Measurements from ENCODE around the gene MTHFSD.
A peak's percentile ranks its signal among the peaks of the same experiment; 100 is the strongest.

Gene MTHFSD

GRCh38 chr16:86570558-86571529 lies 15.8 kb upstream of the MTHFSD start:
- no peak for DNase-seq (ENCODE audit: low spot score)

GRCh38 chr16:86569701-86570447 lies 14.8 kb upstream of the MTHFSD start:
- no peak for DNase-seq (ENCODE audit: low spot score)

GRCh38 chr16:86568677-86569623 lies 13.9 kb upstream of the MTHFSD start:
- DNase-seq (ENCODE audit: low spot score) = peak; percentile 17

- peak; percentile 77 for DNase-seq (ENCODE audit: low spot score)
These were observed 12.9 kb upstream of the MTHFSD start for GRCh38 chr16:86567701-86568581.

- DNase-seq (ENCODE audit: low spot score) = peak; percentile 75
These were observed 12.1 kb upstream of the MTHFSD start for GRCh38 chr16:86566966-86567700.

GRCh38 chr16:86566601-86566965 lies 11.5 kb upstream of the MTHFSD start, which contains the start of gene FOXC2:
FOXC2 (plus strand) TSS chr16:86566829; CDS start chr16:86567336, 507 bp downstream.
- peak; percentile 92 for DNase-seq (ENCODE audit: low spot score)

- DNase-seq (ENCODE audit: low spot score) = no peak
These were observed 10.8 kb upstream of the MTHFSD start for GRCh38 chr16:86565644-86566511.

- no peak for DNase-seq (ENCODE audit: low spot score)
These were observed 10.2 kb upstream of the MTHFSD start for GRCh38 chr16:86565181-86565631.

- peak; percentile 82 for DNase-seq (ENCODE audit: low spot score)
These were observed 8.7 kb upstream of the MTHFSD start for GRCh38 chr16:86563469-86564345.

- no peak for DNase-seq (ENCODE audit: low spot score)
These were observed 7.3 kb upstream of the MTHFSD start for GRCh38 chr16:86562356-86562755.

GRCh38 chr16:86559802-86560305 lies 4.8 kb upstream of the MTHFSD start:
- DNase-seq (ENCODE audit: low spot score) = no peak

- no peak for DNase-seq (ENCODE audit: low spot score)
These were observed 3.5 kb upstream of the MTHFSD start for GRCh38 chr16:86558355-86559193.

GRCh38 chr16:86557587-86557986 lies 2.6 kb upstream of the MTHFSD start:
- DNase-seq (ENCODE audit: low spot score) = no peak

GRCh38 chr16:86556576-86556975 lies 1.5 kb upstream of the MTHFSD start:
- DNase-seq (ENCODE audit: low spot score) = no peak

GRCh38 chr16:86555704-86556075 lies 655 bp upstream of the MTHFSD start:
- peak; percentile 24 for DNase-seq (ENCODE audit: low spot score)

- no peak for DNase-seq (ENCODE audit: low spot score)
These were observed 477 bp downstream of the MTHFSD start for GRCh38 chr16:86554599-86554916.

- no peak for DNase-seq (ENCODE audit: low spot score)
These were observed 1.7 kb downstream of the MTHFSD start for GRCh38 chr16:86553356-86553755.
